ENCODE data around the gene WBP1L.

GRCh38 chr10:102813017-102813541 is 69.3 kb downstream of the WBP1L start:
- TF ChIP-seq YY1 (IDR thresholded peaks at IDR 0.05; ENCODE audit: insufficient read depth, insufficient read length) (no peak), ZNF274 (IDR thresholded peaks at IDR 0.05; ENCODE audit: low read depth, low read length) (no peak), SUZ12 (IDR thresholded peaks at IDR 0.05; ENCODE audit: extremely low read depth, insufficient read depth, insufficient read length) (no peak)

Data from NT2/D1 (cell line).